ENCODE measurements around the gene UBE2F.

DNA sequence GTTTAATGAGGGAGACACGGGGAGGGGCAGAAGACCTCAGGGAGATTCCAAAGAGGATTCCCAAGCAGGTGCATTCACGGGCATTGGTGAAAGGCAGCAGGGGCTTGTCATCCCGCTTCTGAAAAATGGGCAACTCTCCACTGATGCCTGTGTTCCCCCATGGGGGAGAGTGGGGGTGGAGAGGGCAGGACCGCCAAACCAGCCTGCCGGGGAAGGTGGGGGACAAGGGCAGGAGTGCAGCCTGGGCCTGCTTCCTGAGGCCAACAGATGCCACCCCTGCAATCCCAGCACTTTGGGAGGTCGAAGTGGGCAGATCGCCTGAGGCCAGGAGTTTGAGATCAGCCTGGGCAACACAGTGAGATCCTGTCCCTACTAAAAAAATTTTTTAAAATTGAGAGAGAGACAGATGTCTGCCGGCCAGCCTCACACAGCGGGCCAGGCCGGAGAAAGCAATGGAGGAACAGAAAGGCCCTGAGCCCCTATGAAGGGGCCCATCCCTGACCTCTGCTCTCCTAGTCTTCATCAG, 44.8 kb upstream of the UBE2F start:
- TF ChIP-seq, protein P1, sequence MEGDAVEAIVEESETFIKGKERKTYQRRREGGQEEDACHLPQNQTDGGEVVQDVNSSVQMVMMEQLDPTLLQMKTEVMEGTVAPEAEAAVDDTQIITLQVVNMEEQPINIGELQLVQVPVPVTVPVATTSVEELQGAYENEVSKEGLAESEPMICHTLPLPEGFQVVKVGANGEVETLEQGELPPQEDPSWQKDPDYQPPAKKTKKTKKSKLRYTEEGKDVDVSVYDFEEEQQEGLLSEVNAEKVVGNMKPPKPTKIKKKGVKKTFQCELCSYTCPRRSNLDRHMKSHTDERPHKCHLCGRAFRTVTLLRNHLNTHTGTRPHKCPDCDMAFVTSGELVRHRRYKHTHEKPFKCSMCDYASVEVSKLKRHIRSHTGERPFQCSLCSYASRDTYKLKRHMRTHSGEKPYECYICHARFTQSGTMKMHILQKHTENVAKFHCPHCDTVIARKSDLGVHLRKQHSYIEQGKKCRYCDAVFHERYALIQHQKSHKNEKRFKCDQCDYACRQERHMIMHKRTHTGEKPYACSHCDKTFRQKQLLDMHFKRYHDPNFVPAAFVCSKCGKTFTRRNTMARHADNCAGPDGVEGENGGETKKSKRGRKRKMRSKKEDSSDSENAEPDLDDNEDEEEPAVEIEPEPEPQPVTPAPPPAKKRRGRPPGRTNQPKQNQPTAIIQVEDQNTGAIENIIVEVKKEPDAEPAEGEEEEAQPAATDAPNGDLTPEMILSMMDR (IDR thresholded peaks at IDR 0.05; ENCODE audit: poor library complexity): no peak
- no peak for TF ChIP-seq EZH2 (IDR thresholded peaks at IDR 0.05; ENCODE audit: borderline replicate concordance)
